NCI-H146 treated with DMSO at 0.1 percent for 48 hours (cell line): Measurements from ENCODE around the gene UNC50.
A peak's percentile ranks its signal among the peaks of the same experiment; 100 is the strongest.

ENCODE experiments used
- DNase-seq: peaks from one replicate; lab custom pipeline; 2025; ENCODE audit not compliant: unreplicated experiment; lab: John Stamatoyannopoulos, UW

Gene UNC50

DNA sequence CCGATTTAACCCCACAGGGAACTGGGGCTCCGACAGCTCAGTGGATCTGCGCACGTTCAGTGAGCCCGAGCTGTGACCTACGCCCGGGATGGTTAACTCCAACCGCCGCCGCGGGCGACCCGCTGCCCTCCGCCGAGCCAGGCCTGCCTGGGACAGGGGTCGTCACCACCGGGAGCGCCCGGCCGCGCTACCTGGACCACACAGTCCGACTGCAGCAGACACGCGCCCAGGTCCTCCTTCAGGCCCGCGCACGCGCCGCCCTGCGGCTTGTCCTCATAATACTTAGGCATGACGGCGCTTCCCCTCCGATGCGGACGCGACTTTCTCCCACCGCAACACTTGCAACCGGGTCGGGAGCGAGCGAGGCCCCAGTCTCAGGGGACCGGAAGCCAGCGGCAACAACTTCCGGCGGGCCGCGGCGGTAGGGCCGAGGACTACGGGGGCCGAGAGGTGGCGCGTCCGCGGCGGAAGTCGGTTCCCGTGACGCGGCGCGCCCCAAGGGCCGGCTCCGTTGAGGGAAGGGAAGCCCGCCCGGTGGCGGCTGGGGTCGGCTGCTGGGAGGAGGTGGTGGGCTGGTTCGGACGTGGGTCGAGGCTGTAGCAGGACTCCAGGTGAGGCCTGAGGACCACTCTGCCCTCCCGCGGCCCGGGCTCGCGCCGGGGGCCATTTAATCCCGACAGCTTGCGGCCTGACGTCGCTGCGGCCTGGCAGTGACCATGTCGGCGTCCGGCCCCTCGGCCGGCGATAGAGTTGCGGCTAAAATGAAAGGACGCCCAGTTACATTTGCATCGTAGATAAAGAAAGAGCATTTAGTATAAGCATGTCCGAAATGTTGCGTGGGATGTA lies at the start of gene UNC50, which contains the start of gene COA5:
UNC50 (plus strand) TSS at position 474 of the 846 bp plus-strand sequence. CDS start 1,171 bp downstream, outside the sequence.
COA5 (minus strand) TSS at position 397 of the 846 bp plus-strand sequence; CDS start at position 290, 107 bp downstream.
- peak; percentile 75 for DNase-seq

GRCh38 chr2:98558852-98559530 lies 49.4 kb upstream of the UNC50 start:
- no peak for DNase-seq

DNA sequence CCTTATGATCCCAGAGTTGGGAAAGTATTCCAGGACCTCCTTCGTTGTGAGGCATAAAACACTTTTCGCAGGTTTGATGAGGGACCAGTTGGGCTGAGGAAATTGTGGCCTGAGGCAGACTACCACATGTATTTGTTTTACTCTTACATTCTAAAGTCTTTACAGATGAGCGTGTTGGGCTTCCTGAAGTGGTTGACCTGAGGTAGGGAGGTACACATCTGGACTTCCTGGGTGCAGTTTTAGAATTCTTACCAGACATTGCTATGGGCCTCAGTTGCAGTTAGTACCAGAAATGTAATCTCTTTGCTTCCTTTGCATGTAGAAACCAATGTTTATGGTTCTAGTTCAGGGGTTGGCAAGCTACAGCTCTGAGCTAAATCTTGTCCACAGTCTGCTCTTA lies 48.8 kb upstream of the UNC50 start:
- DNase-seq, result no peak

DNA sequence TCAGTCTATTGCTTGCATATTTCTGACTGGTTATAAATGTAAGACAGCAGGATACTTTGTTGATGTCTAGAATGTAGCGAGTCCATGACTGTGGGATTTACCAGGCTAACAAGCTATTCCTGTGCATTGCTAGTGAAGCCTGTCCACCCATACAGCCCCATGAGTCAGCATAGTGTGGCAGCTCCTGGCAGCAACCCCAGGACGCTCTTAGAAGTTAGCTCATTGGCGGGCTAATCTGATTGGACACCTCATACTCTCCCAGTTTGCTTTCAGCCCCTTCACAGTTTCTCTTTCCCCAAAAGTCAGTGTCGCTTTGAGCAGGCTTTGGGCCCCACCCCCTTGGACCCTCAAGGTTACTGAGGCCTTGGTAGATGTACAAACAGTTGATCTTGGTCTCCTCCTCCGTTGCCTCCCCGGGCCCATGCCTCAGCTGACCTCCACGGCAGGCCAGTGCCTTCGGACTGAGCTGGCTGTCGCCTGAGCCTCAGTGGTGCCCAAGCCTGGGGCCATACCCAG lies 48.1 kb upstream of the UNC50 start:
- DNase-seq, result no peak

DNA sequence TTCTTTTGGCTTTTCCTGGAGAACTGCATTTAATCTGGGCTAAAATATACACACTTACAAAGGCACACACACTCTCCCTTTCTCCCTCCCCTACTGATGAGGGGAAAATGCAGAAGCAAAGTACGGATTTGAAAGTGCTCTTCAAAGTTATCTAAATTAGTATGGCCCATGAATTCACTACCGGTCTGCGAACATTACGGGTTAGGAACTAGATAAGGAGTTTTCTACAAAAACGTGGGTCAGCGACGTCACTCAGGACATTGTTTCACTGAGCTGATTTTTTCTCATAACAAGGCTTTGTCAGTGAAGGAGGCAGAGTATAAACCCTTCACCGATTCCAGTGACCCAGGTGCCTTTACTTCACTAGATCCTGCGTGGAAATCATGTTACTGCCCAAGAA lies 47.4 kb upstream of the UNC50 start:
- no peak for DNase-seq

DNA sequence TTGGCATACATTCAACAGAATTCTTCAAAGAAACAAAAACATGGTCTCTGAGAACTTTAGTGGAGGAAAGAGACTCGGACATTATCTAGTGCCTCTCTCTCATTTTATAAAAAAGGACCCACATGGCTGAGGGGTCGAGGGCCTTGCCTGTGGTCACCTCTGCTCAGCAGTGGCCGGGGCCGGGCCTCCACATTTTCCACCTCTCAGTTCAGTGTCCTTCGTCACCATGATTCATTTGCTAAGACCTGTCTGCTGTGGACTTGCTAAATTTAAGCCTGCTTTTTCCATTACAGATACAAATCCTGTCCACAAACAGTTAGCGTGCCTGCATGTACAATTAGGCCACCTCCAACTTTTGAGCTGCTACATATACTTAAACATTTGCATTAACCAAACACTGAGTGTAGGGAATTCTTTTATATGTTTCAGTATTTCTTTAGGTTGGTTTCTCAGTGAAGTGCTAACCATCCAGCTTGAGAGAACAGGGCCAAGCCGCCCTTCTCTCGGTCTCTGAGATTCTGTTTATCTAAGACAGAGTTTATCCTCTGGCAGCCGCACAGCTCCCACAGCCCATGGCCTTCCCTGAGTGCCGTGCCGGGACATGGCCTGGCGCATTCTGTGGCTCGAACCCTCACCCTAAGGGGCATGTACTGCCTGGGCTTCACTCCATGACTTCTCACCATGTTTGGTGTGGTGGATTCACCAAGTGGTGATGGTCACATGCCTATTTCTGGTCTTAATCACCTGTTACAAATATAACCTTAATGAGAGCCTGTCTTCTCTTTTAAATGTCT lies 46.3 kb upstream of the UNC50 start:
- no peak for DNase-seq

- no peak for DNase-seq
These were observed 45.0 kb upstream of the UNC50 start for GRCh38 chr2:98563394-98563793.

DNA sequence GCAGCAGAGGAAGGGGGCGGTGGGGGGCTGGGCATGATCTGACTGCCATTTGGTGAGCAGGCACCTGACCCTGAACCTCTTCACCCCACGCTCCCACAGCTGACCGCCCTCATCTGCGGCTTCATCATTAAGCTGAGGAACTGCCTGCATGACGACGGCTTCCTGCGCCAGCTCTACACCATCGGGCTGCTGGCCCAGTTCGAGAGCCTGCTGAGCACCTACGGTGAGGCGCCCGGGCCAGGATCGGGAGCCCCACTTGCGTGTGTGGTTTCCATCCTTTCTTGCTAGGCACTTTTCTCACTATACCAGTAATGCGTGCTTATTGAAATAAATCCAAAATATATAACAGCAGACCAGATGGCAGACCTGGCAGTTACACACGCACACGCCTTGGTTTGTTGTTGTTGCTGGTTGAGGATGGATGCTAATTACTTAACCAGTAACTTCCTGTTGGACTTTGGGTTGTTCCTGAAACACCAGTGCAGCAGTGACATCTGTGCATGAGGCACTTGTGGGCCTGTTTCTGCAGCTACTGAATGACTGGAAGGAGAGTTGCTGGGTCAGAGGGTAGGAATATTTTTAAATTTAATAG lies 43.8 kb upstream of the UNC50 start:
- no peak for DNase-seq

GRCh38 chr2:98565286-98565860 lies 43.0 kb upstream of the UNC50 start:
- DNase-seq, result no peak

- no peak for DNase-seq
These were observed 42.4 kb upstream of the UNC50 start for GRCh38 chr2:98565941-98566340.

GRCh38 chr2:98568161-98568956 lies 40.0 kb upstream of the UNC50 start:
- DNase-seq, result no peak

DNA sequence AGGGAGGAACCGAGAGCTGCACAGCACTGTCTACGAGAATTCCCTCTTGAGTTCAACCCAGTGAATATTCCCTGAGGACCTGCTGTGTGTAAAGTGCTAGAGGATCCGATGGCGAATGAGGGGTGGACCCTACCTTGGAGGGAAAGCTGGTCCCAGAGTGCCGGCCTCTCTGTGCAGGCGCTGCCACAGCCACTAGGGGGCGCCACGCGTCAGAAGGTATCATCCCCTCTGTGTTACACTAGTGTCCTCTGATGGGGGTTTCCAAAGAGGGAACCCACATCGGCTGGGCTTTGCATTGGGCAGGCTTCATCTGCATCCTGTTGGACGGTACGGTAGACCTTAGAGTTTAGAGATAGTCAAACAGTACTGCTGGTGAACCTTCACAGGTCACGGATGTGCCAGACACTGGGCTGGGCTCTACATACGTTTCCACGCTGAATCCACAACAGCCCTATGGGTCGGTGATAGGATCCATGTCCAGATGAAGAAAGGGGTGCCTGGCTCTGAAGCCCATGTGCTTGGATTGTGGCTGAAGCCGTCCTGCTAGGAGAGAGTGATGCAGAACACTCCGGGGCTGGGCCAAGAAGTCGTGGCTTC lies 39.1 kb upstream of the UNC50 start:
- no peak for DNase-seq

- no peak for DNase-seq
These were observed 38.5 kb upstream of the UNC50 start for GRCh38 chr2:98569915-98570314.

- no peak for DNase-seq
These were observed 38.0 kb upstream of the UNC50 start for GRCh38 chr2:98570356-98570755.

GRCh38 chr2:98571121-98571701 lies 37.2 kb upstream of the UNC50 start:
- no peak for DNase-seq

- DNase-seq, result no peak
These were observed 36.6 kb upstream of the UNC50 start for GRCh38 chr2:98571796-98572195.

DNA sequence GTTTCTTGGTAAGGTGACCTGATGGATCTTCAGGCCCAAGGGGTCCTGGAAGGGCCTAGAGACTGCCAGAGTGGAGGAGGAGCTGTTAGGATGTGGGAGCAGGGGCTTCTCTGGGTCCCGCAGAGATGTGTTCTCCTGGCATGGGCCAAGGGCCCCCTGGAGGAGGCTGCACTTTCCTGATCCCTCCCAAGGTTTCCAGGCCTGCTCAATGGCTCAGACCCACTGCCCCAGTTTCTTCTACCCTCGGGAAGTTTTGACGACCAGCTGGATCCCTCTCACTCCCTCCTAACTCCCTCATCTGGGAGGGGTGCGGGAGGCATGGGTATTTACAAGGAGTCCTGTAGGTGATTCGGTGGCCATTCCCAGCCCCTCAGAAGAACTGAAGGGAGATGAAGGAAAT lies 36.2 kb upstream of the UNC50 start:
- DNase-seq, result no peak

DNA sequence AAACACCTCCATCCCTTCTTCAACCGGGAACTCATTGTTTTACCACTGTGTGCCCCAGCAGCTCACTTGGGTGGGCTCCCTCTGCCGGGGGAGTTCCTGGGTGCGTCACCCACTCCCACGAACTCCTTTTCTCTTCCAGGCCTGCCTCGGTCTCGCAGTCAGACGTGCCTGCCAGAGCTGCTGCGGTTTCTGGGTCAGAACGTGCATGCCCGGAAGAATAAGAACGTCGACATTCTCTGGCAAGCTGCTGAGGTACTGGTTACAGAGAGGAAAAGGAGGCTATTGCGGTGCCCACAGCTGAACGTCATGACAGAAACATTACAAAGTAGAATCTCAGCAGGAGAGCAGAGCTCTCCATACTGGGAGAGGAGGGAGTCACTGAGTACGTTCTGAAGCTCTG lies 35.7 kb upstream of the UNC50 start:
- no peak for DNase-seq

- no peak for DNase-seq
These were observed 35.0 kb upstream of the UNC50 start for GRCh38 chr2:98573426-98573825.
